GM18498 (cell line): ENCODE data around the gene RDH16.
"Not testable (repeated sequence)": the region's sequence is repeated elsewhere in the genome, so short reads cannot be mapped to it uniquely, and the experiment has no call there.

ENCODE experiments used
- ATAC-seq: cut with Tn5 transposase; IDR thresholded peaks from one replicate; pipeline ENCODE4 v1.9.1; 2021; ENCODE audit warnings: mild to moderate bottlenecking, moderate library complexity; ENCODE audit not compliant: unreplicated experiment

Gene RDH16

GRCh38 chr12:56954958-56955355 lies 2.5 kb downstream of the RDH16 start:
- ATAC-seq, result no peak

GRCh38 chr12:56954057-56954957 lies 3.1 kb downstream of the RDH16 start:
- no peak for ATAC-seq

- ATAC-seq, result no peak
Measured at GRCh38 chr12:56953314-56953713, 4.1 kb downstream of the RDH16 start.

DNA sequence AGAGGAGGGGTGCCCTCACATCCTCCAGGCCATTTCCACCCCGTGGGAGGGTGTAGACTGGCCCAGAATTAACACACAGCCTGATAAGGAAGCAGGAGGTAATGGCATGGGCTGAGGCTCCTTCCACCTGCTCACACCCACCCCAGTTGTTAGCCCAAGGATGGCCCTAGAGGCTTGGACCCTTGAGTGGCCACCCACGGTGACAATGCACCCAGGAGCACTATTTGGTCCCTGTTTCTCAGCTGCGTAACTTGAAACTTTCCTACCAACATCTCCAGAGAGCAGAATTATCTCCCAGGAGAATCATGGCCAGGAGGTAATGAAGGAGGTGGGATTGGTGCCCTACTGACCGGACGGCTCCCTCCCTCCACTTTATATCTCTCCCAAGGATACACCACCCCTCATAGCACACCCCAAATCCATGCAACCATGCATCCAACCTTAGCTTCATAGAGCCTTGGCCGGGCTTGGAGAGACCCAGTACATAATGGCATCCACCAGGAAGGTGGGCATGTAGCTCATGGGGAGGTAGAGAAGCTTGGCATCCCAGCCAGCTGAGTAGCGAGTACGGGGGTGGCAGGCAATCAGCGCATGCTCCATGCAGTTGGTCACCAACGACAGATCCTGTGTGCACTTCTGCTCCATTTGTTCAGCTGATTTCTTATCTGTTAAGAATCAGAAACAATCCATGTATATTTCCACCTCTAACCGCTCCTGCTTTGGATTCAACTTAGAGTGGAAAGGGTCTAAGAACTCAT lies 5.6 kb downstream of the RDH16 start:
- no peak for ATAC-seq

DNA sequence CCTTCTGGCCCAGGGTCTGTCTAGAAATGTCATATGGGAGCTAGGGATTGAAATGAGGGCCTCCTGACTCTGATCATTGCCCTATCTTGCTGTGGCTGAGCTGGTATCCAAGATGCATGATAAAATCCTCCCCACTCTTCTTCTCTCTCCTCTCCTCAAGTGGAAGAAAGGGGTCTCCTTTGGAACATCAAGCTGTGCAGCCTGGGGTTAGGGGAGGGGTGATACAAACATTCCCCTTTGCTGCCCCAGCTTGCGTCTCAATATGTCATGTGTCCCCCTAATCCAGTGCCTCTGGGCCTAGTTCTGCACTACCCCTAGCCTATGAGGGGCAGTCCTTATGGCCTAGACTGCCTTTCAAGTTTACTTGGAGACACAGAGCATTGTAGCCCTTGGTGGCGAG lies 8.5 kb downstream of the RDH16 start:
- ATAC-seq, result no peak

DNA sequence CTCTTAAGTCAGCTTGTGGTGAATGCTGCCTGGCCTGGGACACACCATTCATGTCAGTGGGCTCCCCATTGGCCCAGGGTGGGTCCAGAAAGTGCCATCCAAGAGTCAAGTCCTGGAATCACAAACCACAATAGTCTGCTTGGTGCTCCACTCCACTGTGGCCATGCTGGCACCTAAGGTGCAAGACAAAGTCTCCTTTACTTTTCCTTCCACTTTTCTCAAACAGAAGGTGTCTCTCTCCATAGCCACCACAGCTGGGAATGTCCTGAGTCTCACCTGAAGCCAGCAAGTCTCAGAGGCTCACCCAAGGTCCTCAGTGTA lies 9.0 kb downstream of the RDH16 start:
- ATAC-seq, result no peak

GRCh38 chr12:56947633-56948456 lies 9.6 kb downstream of the RDH16 start:
- ATAC-seq, result no peak

DNA sequence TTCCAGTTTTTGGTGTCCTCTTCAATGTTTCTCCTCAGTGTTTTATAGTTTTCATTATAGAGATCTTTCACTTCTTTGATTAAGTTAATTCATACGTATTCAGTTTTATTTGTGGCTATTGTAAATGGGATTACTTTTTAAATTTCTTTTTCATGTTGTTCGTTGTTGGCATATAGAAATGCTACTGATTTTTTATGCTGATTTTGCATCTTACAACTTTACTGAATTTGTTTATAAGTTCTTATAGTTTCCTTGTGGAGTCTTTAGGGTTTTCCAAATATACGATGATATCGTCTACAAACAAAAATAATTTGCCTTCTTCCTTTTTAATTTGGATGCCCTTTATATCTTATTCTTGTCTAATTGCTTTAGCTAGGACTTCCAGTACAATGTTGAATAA lies 13.5 kb downstream of the RDH16 start:
- no peak for ATAC-seq

DNA sequence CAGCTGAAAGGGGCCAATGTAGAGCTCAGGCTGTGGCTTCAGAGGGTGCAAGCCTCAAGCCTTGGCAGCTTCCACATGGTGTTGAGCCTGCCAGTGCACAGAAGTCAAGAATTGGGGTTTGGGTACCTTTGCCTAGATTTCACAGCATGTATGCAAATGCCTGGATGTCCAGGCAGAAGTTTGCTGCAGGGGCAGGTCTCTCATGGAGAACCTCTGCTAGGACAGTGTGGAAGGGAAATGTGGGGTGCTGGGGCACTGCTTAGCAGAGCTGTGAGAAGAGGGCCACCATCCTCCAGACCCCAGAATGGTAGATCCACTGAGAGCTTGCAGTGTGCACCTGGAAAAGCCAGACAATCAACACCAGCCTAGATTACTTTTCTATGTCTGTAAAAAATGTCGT lies 14.0 kb downstream of the RDH16 start:
- not testable (repeated sequence) for ATAC-seq

DNA sequence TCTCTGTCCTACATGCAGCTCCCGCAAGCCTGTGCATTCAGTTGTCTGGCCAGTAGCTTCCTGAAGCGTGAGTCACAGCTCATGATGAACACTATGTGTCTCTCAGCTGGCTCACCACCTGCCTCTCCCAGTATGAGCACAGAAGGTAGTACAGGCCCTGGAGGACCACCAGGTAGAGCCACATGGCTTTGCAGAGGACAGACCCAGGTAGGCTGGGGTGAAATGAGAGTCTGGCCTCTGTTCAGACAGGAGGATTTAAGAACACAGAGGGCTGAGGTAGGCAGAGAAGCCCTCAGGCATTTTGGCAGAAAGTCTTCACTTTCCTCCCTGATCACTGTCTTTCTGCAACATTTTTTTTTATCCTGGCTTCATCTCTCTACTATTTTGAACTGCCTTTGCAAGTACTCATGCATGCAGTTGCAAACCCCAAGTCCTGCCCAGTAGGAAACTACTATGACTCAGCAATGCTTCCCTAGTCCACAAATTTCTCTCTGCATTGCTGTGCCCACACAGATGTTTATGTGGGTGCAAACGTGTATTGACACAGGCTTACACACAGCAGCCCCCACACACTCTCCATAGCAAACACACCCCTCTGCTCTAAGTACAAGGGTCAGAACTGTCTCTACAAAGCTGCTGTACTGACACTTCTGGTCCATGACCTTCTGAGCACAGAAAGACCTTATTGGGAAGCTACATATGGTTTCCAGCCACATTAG lies 15.9 kb downstream of the RDH16 start:
- ATAC-seq, result no peak

DNA sequence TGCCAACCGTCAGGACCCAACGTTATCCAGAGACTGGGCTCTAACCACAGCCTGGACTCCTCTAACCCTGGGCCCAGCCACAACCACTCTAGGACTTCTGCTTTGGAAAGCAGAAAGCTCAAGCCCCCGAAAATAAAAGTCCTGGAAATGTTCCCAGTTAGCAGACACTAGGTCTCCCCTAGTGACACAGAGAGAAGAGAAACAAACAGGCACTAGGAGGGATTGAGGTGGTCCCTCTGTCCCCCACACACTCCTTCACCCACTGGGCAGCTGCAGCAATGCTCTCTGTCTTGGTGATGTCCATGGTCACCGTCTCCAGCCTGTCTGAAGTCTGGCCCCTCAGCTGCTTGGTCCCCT lies 16.5 kb downstream of the RDH16 start:
- not testable (repeated sequence) for ATAC-seq

DNA sequence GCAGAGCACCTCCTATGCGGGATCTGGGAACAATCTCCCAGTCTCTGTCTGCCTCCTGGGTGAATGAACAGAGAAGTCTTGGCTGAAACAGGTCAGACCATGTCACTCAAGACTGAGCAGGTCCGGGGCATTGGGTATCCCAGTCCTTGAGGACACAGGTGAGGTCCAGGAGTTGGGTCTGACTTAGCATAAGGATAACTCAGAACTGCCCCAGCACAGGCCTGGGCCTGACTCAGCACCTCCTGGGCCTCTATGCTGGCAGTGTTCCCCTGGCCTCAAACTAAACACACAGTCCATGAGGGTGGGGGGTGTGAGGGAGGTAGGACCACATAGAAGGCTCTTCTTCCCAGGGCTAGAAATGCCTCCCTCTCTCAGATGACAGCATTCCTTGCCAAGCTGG lies 21.7 kb downstream of the RDH16 start:
- ATAC-seq, result no peak

DNA sequence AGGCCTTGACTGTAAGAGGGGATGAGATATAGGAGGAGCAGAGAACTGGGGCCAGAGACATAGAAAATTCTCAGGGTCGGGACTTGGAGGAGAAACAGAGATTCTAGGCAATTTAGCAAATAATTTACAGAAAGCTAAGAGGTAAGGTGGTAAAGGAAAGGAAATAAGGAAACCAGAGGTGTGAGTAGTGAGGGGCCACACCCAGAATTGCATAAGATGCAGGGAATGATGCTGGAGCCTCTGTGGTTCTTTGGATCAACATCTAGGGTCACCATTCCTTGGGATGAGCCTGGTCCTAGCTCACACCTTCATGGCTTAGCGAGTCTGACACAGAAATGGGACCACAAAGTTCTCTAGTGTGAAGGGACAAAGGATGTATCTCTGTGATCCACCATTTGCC lies 22.3 kb downstream of the RDH16 start:
- no peak for ATAC-seq

- no peak for ATAC-seq
Measured at GRCh38 chr12:56933826-56934625, 23.4 kb downstream of the RDH16 start, which contains the start of gene SDR9C7. TSS of gene SDR9C7 (minus strand) at chr12:56934408. CDS start at chr12:56934261, 147 bp downstream.

GRCh38 chr12:56932867-56933266 lies 24.5 kb downstream of the RDH16 start:
- no peak for ATAC-seq

GRCh38 chr12:56932146-56932545 lies 25.3 kb downstream of the RDH16 start:
- ATAC-seq, result no peak

DNA sequence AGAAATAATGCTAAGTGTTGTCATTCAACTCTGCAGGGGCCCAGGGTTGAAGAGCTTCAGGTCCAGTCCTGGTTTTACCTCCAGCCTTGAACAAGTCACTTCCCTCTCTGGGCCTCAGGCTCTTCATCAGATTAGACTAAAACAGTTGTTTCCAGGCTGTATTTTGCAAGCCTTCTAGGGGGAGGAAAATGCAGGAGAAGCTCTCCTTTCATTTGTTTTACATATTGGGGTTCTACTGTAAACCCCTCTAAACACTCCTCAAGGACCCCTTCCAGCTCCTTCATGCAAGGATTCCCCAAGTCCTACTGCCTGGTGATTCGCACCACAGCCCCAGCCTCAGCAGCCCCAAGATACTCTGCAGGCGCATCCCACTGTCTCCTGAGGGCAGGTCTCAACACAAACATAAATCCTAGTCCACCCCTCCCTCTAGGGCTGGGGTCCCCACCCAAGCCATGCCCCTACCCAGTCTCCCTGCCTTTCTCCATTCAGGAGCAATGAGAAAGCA lies 25.9 kb downstream of the RDH16 start:
- ATAC-seq, result no peak

- no peak for ATAC-seq
Measured at GRCh38 chr12:56930241-56930640, 27.2 kb downstream of the RDH16 start.

DNA sequence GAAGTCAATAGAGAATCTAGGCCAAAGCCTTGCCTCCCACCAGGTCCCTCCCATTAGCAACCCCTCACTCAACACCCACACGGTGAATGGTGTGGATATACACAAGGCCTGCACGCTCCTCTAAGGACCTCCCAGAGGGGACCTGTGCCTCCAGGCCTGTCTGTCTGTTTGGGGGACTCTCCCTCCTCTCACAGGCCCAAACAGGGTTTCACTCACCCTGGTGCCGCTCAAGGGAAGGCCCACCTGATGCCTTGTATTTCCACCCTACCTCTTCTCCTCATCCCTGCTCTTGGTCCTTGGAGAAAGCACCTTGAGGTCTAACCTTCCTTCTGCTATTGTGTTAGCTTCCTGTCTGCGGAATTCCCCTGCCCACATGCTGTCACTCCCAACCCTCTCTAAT lies 27.6 kb downstream of the RDH16 start:
- no peak for ATAC-seq

GRCh38 chr12:56928262-56928661 lies 29.1 kb downstream of the RDH16 start:
- no peak for ATAC-seq
